SU-DHL-6 (cell line): ENCODE measurements around the gene RHBDL2.

ENCODE experiments used
- EZH2phosphoT487 ChIP-seq: fragments of 200-600 bp; sonication (generic), shearing (Covaris generic); conservative IDR thresholded peaks from 2 replicates; pipeline ENCODE4 v1.6.1; 2018; ENCODE audit warnings: mild to moderate bottlenecking, antibody characterized with exemption, low read length, moderate library complexity, mixed read lengths
- TF ChIP-seq, protein P1 (sequence below): fragments of 200-600 bp; sonication (generic); IDR thresholded peaks from one replicate; pipeline ENCODE4 v1.5.1; 2017; ENCODE audit warnings: antibody characterized with exemption, mild to moderate bottlenecking, low read length, moderate library complexity; ENCODE audit not compliant: insufficient read depth, poor library complexity, severe bottlenecking

DNA sequence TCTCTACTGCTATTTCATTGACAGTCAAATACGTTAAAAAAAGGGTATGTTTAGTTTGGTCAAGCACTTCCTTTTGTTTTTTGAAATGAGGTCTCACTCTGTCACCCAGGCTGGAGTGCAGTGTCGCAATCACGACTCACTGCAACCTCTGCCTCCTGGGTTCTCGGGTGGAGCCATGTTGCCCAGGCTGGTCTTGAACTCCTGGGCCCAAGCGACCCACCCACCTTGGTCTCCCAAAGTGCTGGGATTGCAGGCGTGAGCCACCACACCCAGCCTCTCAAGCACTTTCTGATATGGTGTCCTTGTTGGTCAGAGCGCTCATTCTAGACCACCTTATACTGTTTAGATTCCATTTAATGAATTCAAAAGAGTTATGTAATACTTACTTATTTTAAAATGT, 20.9 kb upstream of the RHBDL2 start:
- TF ChIP-seq, protein P1, sequence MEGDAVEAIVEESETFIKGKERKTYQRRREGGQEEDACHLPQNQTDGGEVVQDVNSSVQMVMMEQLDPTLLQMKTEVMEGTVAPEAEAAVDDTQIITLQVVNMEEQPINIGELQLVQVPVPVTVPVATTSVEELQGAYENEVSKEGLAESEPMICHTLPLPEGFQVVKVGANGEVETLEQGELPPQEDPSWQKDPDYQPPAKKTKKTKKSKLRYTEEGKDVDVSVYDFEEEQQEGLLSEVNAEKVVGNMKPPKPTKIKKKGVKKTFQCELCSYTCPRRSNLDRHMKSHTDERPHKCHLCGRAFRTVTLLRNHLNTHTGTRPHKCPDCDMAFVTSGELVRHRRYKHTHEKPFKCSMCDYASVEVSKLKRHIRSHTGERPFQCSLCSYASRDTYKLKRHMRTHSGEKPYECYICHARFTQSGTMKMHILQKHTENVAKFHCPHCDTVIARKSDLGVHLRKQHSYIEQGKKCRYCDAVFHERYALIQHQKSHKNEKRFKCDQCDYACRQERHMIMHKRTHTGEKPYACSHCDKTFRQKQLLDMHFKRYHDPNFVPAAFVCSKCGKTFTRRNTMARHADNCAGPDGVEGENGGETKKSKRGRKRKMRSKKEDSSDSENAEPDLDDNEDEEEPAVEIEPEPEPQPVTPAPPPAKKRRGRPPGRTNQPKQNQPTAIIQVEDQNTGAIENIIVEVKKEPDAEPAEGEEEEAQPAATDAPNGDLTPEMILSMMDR = no peak
- no peak for TF ChIP-seq EZH2phosphoT487
